ENCODE data around the gene TACC3.

The TACC3 gene

DNA sequence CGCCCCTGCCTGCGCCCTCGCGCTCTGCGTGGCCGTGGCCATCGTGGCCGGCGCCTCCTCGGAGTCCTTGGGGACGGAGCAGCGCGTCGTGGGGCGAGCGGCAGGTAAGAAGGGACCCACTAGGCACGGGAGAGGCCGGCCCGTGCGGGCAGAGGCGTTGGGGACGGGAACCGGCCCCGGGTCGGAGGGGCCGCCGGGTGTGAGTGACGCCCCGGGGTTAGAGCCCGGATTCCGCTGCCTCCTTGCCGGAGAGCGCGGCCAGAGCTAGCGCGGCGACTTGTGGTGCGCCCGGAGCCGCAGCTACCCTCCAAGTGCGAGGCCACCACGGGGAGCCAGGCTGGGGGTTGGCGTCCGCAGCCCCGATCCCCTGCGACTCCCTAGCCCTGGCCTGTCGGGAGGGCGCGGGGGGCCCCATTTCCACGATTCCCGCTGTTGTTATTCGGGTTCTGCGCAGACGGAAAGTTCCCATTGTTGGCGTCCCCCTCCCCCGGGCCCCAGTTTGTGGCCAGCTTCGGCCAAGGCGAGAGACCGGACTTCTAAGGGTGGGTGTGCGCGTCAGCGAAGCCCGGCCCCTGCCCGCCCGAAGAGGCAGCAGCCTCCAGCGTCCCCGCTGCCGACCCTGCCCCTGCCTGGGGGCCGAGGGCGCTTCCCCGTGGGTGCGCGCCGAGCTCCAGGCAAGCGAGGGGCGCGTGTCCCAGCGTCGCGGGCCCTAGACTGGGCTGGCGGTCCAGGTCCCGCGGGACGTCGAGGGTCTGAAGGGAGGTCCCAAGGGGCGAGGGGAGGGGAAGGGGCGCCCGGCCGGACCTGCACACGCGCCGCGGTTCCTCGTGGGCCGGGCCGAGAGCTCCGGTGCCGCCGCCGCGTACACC, 72.9 kb downstream of the TACC3 start:
- no peak for DNase-seq (ENCODE audit: low read depth)
